Nephron progenitor cell (in vitro differentiated cells): ENCODE measurements around the gene GSN.
A peak's percentile ranks its signal among the peaks of the same experiment; 100 is the strongest.

Source experiments
- DNase-seq: peaks from one replicate; pipeline ENCODE4 v3.0.0; 2021
- H3K27ac Mint-ChIP-seq: 2 replicates; pipeline ENCODE4 v1.8.0; 2021; ENCODE audit warnings: mild to moderate bottlenecking, moderate library complexity, mixed read lengths
- H3K27me3 Mint-ChIP-seq: 2 replicates; pipeline ENCODE4 v1.8.0; 2021; ENCODE audit warnings: mild to moderate bottlenecking, low read depth, mixed read lengths; ENCODE audit not compliant: poor library complexity
- H3K36me3 Mint-ChIP-seq: 2 replicates; pipeline ENCODE4 v1.8.0; 2021; ENCODE audit warnings: low read depth, mixed read lengths
- H3K4me1 Mint-ChIP-seq: 2 replicates; pipeline ENCODE4 v1.8.0; 2021; ENCODE audit warnings: mixed read lengths
- H3K4me3 Mint-ChIP-seq: 2 replicates; pipeline ENCODE4 v1.8.0; 2021; ENCODE audit warnings: mild to moderate bottlenecking, moderate library complexity, mixed read lengths
- H3K9me3 Mint-ChIP-seq: 2 replicates; pipeline ENCODE4 v1.8.0; 2021; ENCODE audit warnings: mild to moderate bottlenecking, moderate library complexity, mixed read lengths
- TF ChIP-seq, protein P1 (sequence below): fragments of 200-600 bp; sonication (generic); IDR thresholded peaks from 2 replicates; pipeline ENCODE4 v1.5.0; 2021; ENCODE audit warnings: antibody characterized with exemption

Gene GSN

DNA sequence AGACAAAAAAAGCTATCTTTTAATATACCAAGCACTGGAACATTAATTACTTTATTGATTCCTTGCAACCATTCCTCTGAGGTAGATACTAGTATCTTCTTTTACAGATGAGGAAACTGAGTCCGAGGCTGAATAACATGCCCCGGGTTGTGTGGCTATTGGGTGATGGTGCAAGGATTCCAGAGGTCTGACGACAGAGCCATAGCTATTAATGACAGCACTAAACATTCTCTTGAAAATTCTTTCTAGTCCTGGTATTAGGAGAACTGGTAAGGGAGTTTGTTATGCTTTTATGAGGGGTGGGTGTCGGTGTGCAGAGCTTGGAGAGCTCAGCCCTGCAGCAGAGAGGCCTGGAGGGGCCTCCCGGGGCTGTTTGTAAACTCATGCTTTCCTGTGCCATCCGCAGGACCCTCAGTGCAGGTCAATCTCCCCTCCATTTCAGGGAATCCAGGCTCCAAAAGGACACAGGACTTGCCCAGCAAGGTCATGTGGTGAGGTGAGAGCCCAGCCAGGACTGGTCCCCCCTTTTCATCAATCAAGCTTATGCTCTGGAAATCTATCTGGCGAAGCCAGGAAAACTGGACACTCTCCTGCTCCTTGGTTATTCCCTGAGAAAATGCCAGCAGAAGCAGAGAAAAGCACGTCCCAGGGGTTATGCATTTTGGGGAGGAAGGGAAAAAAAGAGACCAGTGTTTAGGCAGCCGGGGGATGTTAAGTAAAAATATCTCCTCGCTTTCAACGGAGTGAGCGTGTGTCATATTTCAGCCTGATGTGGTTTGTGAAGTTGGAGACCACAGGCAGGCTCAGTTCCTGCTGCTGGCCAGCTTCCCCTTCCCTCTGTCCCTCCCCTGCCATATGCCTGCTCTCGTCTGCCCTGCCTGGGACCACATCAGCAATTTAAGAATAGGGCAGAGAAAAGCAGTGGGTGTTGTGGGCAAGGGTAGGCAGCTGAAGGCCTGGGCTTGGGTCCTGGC is 3.7 kb downstream of the GSN start:
- H3K9me3 Mint-ChIP-seq: no peaks in the 10 kb centered on the region
- peaks cover 52% of the 10 kb centered on the region for H3K4me1 Mint-ChIP-seq
- H3K36me3 Mint-ChIP-seq: no peaks in the 10 kb centered on the region
- peak overlapping the region; percentile 4 for H3K27ac Mint-ChIP-seq
- DNase-seq: no peak
- H3K4me3 Mint-ChIP-seq: peak overlapping the region; percentile 44
- TF ChIP-seq, protein P1, sequence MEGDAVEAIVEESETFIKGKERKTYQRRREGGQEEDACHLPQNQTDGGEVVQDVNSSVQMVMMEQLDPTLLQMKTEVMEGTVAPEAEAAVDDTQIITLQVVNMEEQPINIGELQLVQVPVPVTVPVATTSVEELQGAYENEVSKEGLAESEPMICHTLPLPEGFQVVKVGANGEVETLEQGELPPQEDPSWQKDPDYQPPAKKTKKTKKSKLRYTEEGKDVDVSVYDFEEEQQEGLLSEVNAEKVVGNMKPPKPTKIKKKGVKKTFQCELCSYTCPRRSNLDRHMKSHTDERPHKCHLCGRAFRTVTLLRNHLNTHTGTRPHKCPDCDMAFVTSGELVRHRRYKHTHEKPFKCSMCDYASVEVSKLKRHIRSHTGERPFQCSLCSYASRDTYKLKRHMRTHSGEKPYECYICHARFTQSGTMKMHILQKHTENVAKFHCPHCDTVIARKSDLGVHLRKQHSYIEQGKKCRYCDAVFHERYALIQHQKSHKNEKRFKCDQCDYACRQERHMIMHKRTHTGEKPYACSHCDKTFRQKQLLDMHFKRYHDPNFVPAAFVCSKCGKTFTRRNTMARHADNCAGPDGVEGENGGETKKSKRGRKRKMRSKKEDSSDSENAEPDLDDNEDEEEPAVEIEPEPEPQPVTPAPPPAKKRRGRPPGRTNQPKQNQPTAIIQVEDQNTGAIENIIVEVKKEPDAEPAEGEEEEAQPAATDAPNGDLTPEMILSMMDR: no peak
- H3K27me3 Mint-ChIP-seq: peaks cover 12% of the 10 kb centered on the region

DNA sequence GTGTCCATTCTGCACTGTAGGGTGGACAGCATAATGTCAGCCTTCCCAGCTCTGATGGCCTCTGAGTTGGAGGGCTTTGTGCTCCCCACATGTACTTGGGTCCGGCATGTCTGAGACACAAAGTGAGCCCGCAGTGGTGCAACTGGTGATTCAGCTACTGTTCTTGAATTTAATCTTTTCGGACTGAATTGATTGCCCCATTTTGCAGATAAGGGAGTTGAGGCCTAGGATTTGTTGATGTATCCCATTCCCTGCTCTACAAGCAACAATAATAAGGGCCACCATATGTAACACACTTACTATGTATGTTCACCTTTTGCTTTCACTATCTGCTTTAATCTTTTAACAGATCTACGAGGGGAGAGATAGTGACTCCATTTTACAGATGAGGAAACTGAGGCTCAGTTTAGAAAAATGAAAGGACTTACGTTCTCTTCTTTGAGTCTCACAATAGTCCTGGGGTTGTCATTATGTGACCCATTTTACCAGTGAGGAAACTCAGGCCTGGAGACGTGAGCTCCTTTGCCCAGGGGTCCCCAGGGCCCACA is 4.5 kb downstream of the GSN start:
- Mint-ChIP-seq H3K9me3 (no peaks in the 10 kb centered on the region), H3K4me1 (peaks cover 47% of the 10 kb centered on the region), H3K27me3 (peaks cover 4% of the 10 kb centered on the region), H3K4me3 (no peak overlapping the region), H3K36me3 (no peaks in the 10 kb centered on the region), H3K27ac (no peak overlapping the region)
- DNase-seq: no peak
- TF ChIP-seq, protein P1: no peak

DNA sequence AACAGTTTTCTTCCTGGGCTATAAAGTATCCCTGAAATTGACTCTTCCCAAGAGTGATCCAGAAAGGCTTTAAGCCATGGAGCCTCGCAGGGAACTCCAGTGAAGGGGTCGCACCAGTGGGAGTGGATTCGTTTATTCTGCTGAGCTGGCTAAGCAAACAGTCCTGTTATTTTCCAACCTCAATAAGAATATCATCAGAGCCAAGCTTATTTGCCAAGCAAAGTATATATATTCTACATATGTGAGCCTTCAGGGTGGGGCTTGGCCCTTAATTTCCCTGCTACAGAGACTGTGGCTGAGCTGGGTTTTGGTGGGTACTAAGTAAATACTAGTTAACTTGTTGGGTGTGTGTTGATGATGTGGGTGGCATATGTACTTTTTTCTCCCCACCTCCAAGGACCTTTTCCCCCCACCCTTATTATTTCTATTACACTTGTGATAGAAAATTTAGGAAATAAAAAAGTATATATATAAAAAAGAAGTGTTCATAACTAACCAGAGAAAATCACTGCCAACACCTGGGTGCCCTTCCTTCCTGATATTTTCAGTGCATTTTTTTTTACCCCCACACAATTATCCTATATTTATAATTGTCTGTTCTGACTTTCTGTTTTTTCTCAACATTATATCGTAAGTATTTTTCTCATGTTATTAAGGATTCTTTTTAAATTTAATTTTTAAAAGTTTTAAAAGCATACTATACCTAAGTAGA is 5.3 kb downstream of the GSN start:
- TF ChIP-seq, protein P1: no peak
- no peaks in the 10 kb centered on the region for H3K9me3 Mint-ChIP-seq
- peaks cover 50% of the 10 kb centered on the region for H3K4me1 Mint-ChIP-seq

DNA sequence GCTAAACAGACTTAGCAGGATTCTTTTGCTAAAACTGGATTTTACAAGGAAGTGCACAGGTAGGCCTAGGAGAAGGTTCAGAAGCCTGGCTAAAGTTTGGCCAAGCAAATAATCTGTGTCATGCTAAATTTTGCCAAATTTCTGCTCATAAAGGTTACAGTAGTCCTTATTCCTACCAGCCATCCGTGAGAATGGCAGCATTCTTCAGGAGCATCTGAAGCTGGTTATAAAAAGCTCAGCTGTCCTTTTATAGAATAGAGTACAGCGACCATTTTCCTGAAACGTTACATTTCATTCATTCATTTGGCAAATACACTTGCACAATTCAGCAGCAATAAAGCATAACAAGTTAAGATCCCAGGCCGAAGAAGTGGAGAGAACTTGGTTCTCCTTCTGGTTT is 6.9 kb downstream of the GSN start:
- H3K27me3 Mint-ChIP-seq: no peaks in the 10 kb centered on the region
- TF ChIP-seq, protein P1: no peak
- no peaks in the 10 kb centered on the region for H3K9me3 Mint-ChIP-seq
- no peak for DNase-seq
- H3K4me1 Mint-ChIP-seq: peaks cover 51% of the 10 kb centered on the region
- no peak overlapping the region for H3K4me3 Mint-ChIP-seq
- H3K36me3 Mint-ChIP-seq: no peaks in the 10 kb centered on the region
- H3K27ac Mint-ChIP-seq: no peak overlapping the region

More for the DNA sequence above, 5.3 kb downstream of the GSN start:
- no peaks in the 10 kb centered on the region for H3K36me3 Mint-ChIP-seq
- no peak overlapping the region for H3K4me3 Mint-ChIP-seq
- DNase-seq: no peak
- peaks cover 3% of the 10 kb centered on the region for H3K27me3 Mint-ChIP-seq
- H3K27ac Mint-ChIP-seq: peak overlapping the region; percentile 48

DNA sequence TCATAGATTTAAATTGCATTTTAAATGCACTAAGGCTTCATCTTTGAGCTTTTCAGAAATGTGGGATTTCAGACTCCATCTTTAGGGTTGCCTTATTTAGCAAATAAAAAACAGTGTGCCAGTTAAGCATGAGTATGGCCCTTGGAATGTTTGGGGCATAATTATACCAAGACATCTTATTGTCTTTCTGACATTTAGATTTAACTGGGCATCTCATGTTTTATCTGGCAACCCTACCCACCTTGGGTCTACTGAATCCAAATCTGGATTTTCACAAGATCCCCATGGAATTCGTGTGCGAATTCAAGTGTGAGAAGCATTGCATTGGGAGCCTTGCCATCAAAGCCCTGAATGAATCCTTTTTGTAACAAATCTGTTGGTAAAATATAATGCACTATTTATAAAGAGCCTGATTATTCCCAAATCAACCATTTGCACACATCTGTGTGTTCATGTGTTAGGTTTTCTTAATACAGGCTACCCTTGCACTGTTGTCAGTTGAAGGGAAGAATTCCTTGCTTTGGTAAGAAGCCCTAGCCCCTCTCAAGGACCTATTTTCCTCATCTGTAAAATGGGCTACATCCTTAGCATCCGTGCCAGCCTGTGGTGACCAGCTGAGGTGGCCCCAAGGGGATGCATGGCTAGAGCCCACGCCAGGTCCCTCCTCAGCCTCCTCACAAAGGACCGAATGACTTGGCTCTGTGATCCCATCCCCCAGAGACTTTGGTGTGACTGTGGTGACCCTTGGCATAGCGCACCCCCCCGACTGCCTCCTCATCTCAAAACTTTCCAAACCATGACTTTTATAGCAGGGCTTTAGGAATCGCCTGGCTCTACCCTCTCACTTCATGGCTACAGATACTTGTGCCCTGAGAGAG is 8.1 kb downstream of the GSN start:
- no peak for DNase-seq
- Mint-ChIP-seq H3K27me3 (no peaks in the 10 kb centered on the region), H3K4me3 (no peak overlapping the region), H3K9me3 (no peaks in the 10 kb centered on the region), H3K36me3 (no peaks in the 10 kb centered on the region), H3K4me1 (peaks cover 50% of the 10 kb centered on the region), H3K27ac (no peak overlapping the region)
- TF ChIP-seq, protein P1: no peak
